ENCODE data around the gene SYAP1.

SYAP1 gene

GRCh38 chrX:16739574-16739973 lies 20.2 kb downstream of the SYAP1 start:
- peak; percentile 30 for DNase-seq (ENCODE audit: low read depth)
- no peak overlapping the region for H3K4me3 ChIP-seq (ENCODE audit: control insufficient read depth, low read depth, low read length)

GRCh38 chrX:16743604-16744325 lies 24.4 kb downstream of the SYAP1 start:
- peak; percentile 91 for DNase-seq (ENCODE audit: low read depth)
- peak; percentile 69 for TF ChIP-seq CTCF (conservative IDR thresholded peaks at IDR 0.05; ENCODE audit: control insufficient read depth, insufficient read depth, low read depth, low read length)
- H3K4me3 ChIP-seq (ENCODE audit: control insufficient read depth, low read depth, low read length), result no peak overlapping the region

More at GRCh38 chrX:16739574-16739973, 20.2 kb downstream of the SYAP1 start:
- no peak for TF ChIP-seq CTCF (conservative IDR thresholded peaks at IDR 0.05; ENCODE audit: control insufficient read depth, insufficient read depth, low read depth, low read length)

- TF ChIP-seq CTCF (conservative IDR thresholded peaks at IDR 0.05; ENCODE audit: control insufficient read depth, insufficient read depth, low read depth, low read length), result no peak
- no peak for DNase-seq (ENCODE audit: low read depth)
- no peak overlapping the region for H3K4me3 ChIP-seq (ENCODE audit: control insufficient read depth, low read depth, low read length)
These were observed 25.7 kb downstream of the SYAP1 start for GRCh38 chrX:16745102-16745501.

- no peak for DNase-seq (ENCODE audit: low read depth)
- no peak for TF ChIP-seq CTCF (conservative IDR thresholded peaks at IDR 0.05; ENCODE audit: control insufficient read depth, insufficient read depth, low read depth, low read length)
- H3K4me3 ChIP-seq (ENCODE audit: control insufficient read depth, low read depth, low read length), result no peak overlapping the region
These were observed 26.2 kb downstream of the SYAP1 start for GRCh38 chrX:16745659-16746058.

GRCh38 chrX:16748425-16748824 lies 29.0 kb downstream of the SYAP1 start:
- no peak overlapping the region for H3K4me3 ChIP-seq (ENCODE audit: control insufficient read depth, low read depth, low read length)
- no peak for DNase-seq (ENCODE audit: low read depth)
- no peak for TF ChIP-seq CTCF (conservative IDR thresholded peaks at IDR 0.05; ENCODE audit: control insufficient read depth, insufficient read depth, low read depth, low read length)

GRCh38 chrX:16750136-16750535 lies 30.7 kb downstream of the SYAP1 start:
- DNase-seq (ENCODE audit: low read depth), result no peak
- no peak for TF ChIP-seq CTCF (conservative IDR thresholded peaks at IDR 0.05; ENCODE audit: control insufficient read depth, insufficient read depth, low read depth, low read length)
- H3K4me3 ChIP-seq (ENCODE audit: control insufficient read depth, low read depth, low read length), result no peak overlapping the region
